ENCODE measurements around the gene SPEG. TPM values are rescaled to one million over a fixed set of nuclear protein-coding genes. Genes with fewer than 3 reads are reported as not detected.

Gene SPEG
- total RNA-seq, 1 experiment from 2014 or later = 26.2 TPM

GRCh38 chr2:219511547-219512325, 77.1 kb downstream of the SPEG start:
- peak overlapping the region; percentile 21; the same call in 1 of the 2 replicates for H3K4me3 ChIP-seq
- H3K4me1 ChIP-seq = peaks cover 53% of the 10 kb centered on the region
- H3K27me3 ChIP-seq = no peaks in the 10 kb centered on the region; the same call in 1 of the 2 replicates
- H3K36me3 ChIP-seq = no peaks in the 10 kb centered on the region
- peak; percentile 67 to 79 for DNase-seq
- peak overlapping the region; percentile 75 for H3K27ac ChIP-seq
- H3K9me3 ChIP-seq (replicated peaks) = no peaks in the 10 kb centered on the region

DNA sequence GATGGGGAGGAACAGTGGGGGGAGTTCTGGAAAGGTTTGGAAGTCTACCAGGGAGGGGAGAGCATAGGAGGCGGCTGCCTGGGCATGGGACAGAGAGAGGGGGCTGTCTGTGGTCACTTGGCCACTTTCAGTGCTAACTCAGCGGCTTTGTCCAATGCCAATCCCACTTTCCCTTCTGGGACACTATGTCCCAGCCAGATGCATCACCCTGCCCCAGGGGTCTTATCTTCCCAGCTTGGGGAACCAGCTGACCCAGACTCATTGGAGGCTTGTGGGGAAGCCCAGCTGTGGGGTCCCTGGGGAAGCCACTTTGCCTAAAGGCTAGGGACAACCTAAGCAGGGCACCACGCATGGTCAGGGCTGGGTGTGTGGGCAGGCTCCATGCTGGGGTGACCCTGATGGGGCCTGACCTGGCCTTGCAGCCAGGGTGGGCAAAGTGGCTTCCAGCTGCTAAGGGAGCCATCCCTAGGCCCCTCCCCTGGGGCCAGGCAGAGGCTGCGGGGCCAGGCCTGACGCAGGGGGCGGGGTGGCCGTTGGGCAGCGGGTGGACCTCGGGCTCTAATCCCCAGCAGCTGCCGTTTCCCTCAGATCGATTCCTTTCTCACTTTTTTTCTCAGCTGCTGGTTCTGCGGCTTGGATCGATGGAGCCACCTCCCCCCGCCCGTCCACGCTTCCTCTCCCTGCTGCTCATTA, 78.0 kb downstream of the SPEG start:
- Histone ChIP-seq H3K36me3 (no peaks in the 10 kb centered on the region), H3K27ac (peak overlapping the region; percentile 75), H3K9me3 (replicated peaks) (no peaks in the 10 kb centered on the region), H3K4me1 (peaks cover 50% of the 10 kb centered on the region), H3K4me3 (peak overlapping the region; percentile 11; the same call in 1 of the 2 replicates), H3K27me3 (no peaks in the 10 kb centered on the region; the same call in 1 of the 2 replicates)
- DNase-seq = peak; percentile 81 to 88

DNA sequence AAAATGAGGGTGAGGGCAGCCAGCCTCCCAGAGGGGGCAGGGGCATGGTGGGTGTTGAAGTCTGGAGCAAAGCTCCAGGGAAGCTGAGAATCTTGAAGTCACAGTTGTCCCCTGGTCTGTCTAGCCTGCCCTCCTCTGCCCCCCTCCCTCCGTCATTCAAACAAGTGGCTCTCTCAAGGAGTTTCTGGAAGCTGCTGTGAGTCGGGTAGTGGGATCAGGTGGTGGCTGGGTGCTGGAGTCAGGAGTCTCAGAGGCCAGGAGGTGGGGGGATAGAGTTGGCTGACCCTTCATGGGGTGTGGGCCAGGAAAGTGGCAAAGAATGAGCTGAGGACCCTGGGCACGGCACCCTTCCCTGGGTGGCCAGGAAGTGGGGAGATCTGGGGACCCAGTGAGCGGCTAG, 79.1 kb downstream of the SPEG start:
- no peak overlapping the region for H3K27ac ChIP-seq
- DNase-seq = peak in 1 of 2 experiments; percentile 51
- no peaks in the 10 kb centered on the region for H3K9me3 ChIP-seq (replicated peaks)
- no peaks in the 10 kb centered on the region for H3K36me3 ChIP-seq
- H3K27me3 ChIP-seq = no peaks in the 10 kb centered on the region; the same call in 1 of the 2 replicates
- H3K4me1 ChIP-seq = peaks cover 41% of the 10 kb centered on the region
- peak overlapping the region; percentile 32 for H3K4me3 ChIP-seq

- DNase-seq = peak; percentile 76 to 84
- Histone ChIP-seq H3K4me1 (peaks cover 38% of the 10 kb centered on the region), H3K27me3 (no peaks in the 10 kb centered on the region; the same call in 1 of the 2 replicates), H3K36me3 (no peaks in the 10 kb centered on the region), H3K27ac (peak within 1 kb of the TSS; percentile 75; the same call in 1 of the 2 replicates), H3K4me3 (peak within 1 kb of the TSS; percentile 32), H3K9me3 (replicated peaks) (no peaks in the 10 kb centered on the region)
Observed at GRCh38 chr2:219514196-219514761, 79.6 kb downstream of the SPEG start, which contains the start of gene ASIC4. Gene ASIC4 (plus strand): TSS chr2:219514482. CDS start chr2:219514725, 243 bp downstream.

GRCh38 chr2:219514836-219515235, 80.2 kb downstream of the SPEG start:
- H3K27me3 ChIP-seq = no peaks in the 10 kb centered on the region; the same call in 1 of the 2 replicates
- H3K36me3 ChIP-seq = no peaks in the 10 kb centered on the region
- H3K4me3 ChIP-seq = no peak overlapping the region
- no peak for DNase-seq
- H3K9me3 ChIP-seq (replicated peaks) = no peaks in the 10 kb centered on the region
- no peak overlapping the region for H3K27ac ChIP-seq
- H3K4me1 ChIP-seq = peaks cover 38% of the 10 kb centered on the region

DNA sequence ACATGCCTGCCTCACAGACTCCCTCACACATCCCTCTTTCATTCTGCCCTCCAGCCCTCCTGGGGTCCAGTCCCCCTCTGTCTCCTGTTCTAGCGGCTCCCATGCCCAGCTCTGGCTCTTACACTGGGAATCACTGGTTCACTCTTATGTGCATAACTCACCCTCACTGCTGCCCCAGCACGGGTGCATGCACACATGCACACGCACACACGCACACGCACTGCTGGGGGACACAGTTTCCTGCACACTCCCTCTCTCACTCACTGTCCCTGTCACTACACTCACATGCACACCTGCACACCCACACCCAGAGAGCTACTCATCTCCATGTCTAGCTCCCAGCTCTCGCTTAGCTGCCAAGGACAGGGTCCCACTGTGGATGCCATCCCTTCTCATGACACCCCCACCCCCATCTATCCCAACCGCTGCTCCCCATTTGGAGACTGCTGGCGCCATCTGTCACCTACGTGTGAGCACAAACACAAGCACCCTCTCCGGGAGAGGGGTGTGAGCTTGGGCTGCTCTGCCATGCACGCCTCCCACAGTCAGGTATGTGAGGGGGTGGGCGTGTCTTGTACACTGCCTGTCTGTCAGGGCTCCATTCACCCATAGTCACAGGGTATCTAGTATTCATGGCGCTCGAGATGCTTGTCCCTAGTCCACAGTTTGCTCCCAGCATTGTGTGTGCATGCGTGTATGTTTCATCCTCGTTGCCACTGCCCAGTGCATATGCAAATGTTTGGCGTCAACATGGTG, 81.4 kb downstream of the SPEG start:
- H3K27ac ChIP-seq = no peak overlapping the region
- no peaks in the 10 kb centered on the region; the same call in 1 of the 2 replicates for H3K27me3 ChIP-seq

DNA sequence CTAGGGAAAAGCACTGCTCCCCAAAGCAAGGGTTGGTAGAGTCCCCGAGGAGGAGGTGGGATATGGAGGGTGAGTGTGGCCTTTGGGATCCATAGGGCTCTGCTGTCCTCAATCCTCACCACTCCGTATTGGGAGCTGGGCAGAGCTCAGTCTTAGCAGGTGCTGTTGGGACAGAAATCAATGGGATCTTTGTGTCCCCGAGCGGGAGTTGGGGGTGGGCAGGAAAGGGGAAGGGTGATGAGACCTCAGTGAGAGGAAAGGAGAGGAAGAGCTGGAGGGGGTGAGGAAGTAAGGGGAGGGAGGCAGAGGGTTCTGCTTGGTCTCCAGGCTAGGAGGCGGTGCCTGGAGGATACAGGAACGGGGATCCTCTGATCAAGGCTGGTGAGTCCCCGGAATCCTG, 82.2 kb downstream of the SPEG start:
- DNase-seq = no peak
- peaks cover 39% of the 10 kb centered on the region for H3K4me1 ChIP-seq
- no peaks in the 10 kb centered on the region for H3K9me3 ChIP-seq (replicated peaks)
- no peaks in the 10 kb centered on the region; the same call in 1 of the 2 replicates for H3K27me3 ChIP-seq
- no peaks in the 10 kb centered on the region for H3K36me3 ChIP-seq
- H3K4me3 ChIP-seq = no peak overlapping the region
- no peak overlapping the region for H3K27ac ChIP-seq

More for the DNA sequence above, 81.4 kb downstream of the SPEG start:
- Histone ChIP-seq H3K4me3 (no peak overlapping the region), H3K4me1 (peaks cover 39% of the 10 kb centered on the region), H3K9me3 (replicated peaks) (no peaks in the 10 kb centered on the region), H3K36me3 (no peaks in the 10 kb centered on the region)
- no peak for DNase-seq

DNA sequence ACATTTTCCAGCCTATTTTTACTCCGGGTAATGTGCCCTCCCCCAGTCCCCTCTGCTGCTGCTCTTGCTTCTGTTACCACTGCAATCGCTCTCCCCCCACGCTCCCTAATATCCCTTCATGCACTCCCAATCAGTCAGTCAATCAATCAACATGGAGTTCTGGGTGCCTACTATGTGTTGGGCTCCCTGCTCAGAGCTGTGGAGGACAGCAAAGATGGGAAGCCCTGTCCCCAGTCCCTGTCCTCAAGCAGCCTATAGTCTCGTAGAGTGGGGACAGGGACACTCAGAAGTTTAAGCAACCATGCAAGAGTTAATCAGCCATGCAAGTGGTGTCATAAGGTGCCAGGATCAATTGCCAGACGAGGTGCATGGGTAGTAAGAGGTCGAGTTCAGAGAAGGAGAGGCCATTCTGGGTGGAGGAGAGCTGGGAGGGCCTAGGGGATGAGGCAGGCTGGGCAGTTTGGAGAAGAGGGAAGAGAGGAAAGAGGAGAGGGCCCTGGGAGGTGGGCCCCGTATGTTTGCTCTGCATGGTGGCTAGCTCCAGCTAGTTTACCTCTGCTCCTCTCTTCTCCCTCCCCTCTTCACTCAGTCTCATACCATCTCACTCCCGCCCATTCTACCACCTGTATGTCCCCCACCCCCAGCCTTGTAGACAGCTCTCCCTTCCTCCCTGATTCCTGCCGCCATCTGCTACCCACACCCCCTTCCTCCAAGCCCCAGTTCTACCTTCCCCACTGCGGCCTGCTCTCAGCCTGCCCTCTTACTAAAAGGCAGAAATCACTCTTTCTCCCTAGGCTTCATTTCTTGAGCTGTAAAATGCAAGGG, 83.5 kb downstream of the SPEG start:
- H3K27me3 ChIP-seq = no peaks in the 10 kb centered on the region; the same call in 1 of the 2 replicates
- no peaks in the 10 kb centered on the region for H3K36me3 ChIP-seq
- peaks cover 28% of the 10 kb centered on the region for H3K4me1 ChIP-seq
- no peak for DNase-seq
- no peaks in the 10 kb centered on the region for H3K9me3 ChIP-seq (replicated peaks)
- H3K4me3 ChIP-seq = no peak overlapping the region
- no peak overlapping the region for H3K27ac ChIP-seq

GRCh38 chr2:219519526-219519916, 84.9 kb downstream of the SPEG start:
- H3K9me3 ChIP-seq (replicated peaks) = no peaks in the 10 kb centered on the region
- H3K36me3 ChIP-seq = no peaks in the 10 kb centered on the region
- no peak for DNase-seq
- H3K4me3 ChIP-seq = no peak overlapping the region
- no peak overlapping the region for H3K27ac ChIP-seq
- H3K27me3 ChIP-seq = peaks cover 3% of the 10 kb centered on the region
- peaks cover 20% of the 10 kb centered on the region for H3K4me1 ChIP-seq

DNA sequence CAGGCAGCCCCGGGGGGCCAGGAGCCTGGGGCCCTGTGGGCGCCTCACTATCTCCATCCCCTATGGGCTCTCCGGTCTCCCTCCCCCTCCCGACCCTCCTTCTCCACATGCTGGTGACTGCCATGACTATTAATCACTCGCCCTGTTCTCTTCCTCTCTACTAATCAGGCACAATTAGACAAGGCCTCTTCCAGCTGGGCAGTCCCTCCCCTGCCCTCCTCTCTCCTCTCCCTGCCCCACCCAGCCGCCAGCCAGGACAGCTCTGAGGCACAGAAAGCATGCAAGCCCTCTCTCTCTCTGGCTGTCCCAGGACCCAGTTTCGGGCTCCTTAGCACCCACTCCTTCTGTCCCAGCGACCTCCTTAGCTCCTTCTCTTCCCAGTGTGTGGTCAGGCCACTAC, 85.4 kb downstream of the SPEG start:
- Histone ChIP-seq H3K9me3 (replicated peaks) (no peaks in the 10 kb centered on the region), H3K4me3 (no peak overlapping the region), H3K27me3 (peaks cover 7% of the 10 kb centered on the region), H3K4me1 (peaks cover 20% of the 10 kb centered on the region), H3K27ac (no peak overlapping the region), H3K36me3 (no peaks in the 10 kb centered on the region)
- no peak for DNase-seq

DNA sequence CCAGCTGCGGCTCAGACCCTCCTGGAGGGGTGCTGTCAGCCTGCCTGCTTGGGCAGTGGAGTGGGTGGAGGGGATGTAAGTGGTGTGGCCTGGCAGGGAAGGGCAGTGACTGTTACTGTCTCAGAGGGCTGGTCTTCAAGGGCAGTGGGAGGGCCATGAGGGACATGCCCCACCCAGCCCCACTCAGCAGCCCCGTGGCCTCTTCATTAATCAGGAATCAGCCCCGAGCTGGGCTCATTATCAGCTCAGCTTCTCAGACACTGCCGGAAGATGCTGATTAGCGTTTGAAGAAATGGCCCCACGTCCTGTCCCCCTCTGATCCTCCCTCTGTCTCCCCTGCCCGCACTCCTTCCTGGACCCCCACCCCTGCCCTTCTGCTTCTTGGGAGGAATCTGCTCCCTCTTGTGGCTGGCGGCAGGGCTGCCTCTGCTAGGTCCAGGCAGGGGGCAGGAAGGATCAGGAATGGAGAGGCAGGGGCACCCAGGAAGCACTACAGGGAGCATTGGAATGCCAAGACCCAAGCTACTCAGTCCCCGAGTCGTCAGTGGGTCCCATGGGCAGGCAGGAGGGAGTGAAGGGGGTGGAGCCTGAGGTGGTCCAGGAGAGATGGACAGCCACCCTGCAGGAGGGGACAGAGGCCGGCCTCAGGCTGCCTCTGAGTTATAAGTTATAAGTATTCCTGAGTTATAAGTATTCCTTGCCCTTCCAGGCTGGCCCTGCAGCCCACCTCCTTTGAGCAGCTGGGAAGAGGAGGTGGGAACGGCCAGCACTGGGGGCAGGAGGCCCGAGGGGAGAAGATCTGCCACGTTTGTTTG, 86.6 kb downstream of the SPEG start:
- H3K4me1 ChIP-seq = peaks cover 20% of the 10 kb centered on the region
- H3K9me3 ChIP-seq (replicated peaks) = no peaks in the 10 kb centered on the region
- peak; percentile 72 to 80 for DNase-seq

DNA sequence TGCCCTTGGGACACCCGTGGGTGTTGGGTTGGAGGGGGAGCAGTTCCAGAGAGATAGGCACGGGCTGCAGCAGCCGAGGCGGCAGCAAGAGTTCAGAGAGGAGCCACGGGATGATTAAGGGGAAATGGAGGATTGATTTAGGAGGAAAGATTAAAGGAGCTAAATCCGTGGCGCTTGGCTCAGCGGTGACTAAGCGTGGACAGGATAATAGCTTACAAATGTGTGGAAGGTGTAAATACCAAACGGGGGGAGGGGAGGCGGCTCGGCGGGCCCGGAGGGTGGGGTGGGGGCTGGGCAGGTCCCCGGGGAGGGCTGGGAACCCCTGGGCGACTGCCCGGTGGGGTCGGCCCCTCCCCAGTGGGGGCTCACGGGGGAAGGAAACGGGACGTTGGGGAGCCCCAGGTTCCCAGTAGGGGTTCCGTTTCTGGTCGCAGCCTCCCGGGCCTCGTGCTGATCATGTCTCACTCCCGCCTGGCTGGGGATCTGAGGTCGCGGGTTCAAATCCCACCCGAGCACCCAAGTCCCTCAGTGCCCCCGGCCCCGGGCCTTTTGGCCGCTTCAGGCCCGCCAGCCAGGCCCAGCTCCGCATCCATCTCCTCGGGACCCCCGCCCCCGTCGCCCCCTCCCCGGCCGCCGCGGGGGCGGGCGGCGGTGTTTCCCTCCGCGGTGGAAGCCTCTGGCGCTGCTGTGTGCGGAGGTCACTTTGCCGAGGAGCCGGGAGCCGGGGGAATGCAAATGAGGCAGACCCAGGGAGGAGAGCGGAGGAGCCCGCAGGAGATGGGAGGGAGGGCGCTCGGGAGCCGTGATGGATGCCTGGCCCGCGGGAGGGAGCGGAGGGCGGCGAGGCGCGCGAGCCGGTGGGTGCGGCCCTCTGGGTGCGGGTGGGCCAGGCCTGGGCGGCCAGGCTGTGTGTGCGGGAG, 87.7 kb downstream of the SPEG start:
- peak in 1 of 2 experiments; percentile 45 for DNase-seq
- peaks cover 20% of the 10 kb centered on the region for H3K4me1 ChIP-seq
- H3K9me3 ChIP-seq (replicated peaks) = no peaks in the 10 kb centered on the region
- no peaks in the 10 kb centered on the region for H3K36me3 ChIP-seq
- no peak overlapping the region for H3K27ac ChIP-seq
- peaks cover 7% of the 10 kb centered on the region for H3K27me3 ChIP-seq
- H3K4me3 ChIP-seq = no peak overlapping the region

More for the DNA sequence above, 86.6 kb downstream of the SPEG start:
- no peak overlapping the region for H3K27ac ChIP-seq
- no peaks in the 10 kb centered on the region for H3K36me3 ChIP-seq
- peak overlapping the region; percentile 30 for H3K4me3 ChIP-seq
- H3K27me3 ChIP-seq = peaks cover 7% of the 10 kb centered on the region
